Measurements from ENCODE around the gene ZBTB7C. TPM values are rescaled to one million over a fixed set of nuclear protein-coding genes. Genes with fewer than 3 reads are reported as not detected.

Gene ZBTB7C
- polyA plus RNA-seq, 1 donor, result 1.7 TPM

GRCh38 chr18:48317781-48318381 is 91.3 kb downstream of the ZBTB7C start:
- no CpG with 5 or more reads among the region's 5 CpGs for WGBS (ENCODE audit: insufficient coverage, low lambda C conversion rate)
- no peaks in the 10 kb centered on the region for H3K9me3 ChIP-seq (ENCODE audit: control insufficient read depth, low read depth, low read length)
- no peaks in the 10 kb centered on the region for H3K4me1 ChIP-seq (ENCODE audit: control insufficient read depth, insufficient read depth, low read length)
- no peak overlapping the region for H3K4me3 ChIP-seq (ENCODE audit: low read length)
- no peak overlapping the region for H3K27ac ChIP-seq (ENCODE audit: low read length)
- DNase-seq, result no peak
- no peaks in the 10 kb centered on the region for H3K36me3 ChIP-seq (ENCODE audit: control insufficient read depth, insufficient read depth, low read length)
- H3K27me3 ChIP-seq (ENCODE audit: control insufficient read depth, insufficient read depth, low read length), result peaks cover 3% of the 10 kb centered on the region

DNA sequence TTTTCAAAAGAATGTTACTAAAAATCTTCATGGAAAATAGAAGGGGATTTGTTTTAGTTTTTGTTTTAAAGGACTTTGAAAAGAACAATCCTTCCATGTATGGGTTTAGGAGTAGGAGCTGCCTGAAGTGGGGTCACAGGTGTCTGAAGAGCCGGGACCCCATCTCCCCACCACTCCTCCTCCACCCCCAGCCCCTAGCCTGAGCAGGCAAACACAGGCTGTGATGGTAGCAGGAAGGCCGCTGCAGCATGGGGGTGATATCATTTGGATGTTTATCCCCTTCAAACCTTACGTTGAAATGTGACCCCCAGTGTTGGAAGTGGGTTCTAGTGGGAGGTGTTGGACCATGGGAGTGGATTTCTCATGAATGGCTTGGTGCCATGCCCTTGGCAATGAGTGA is 93.0 kb downstream of the ZBTB7C start:
- WGBS (ENCODE audit: insufficient coverage, low lambda C conversion rate), result no CpG with 5 or more reads among the region's 3 CpGs
- Histone ChIP-seq H3K4me3 (ENCODE audit: low read length) (no peak overlapping the region), H3K27ac (ENCODE audit: low read length) (no peak overlapping the region), H3K4me1 (ENCODE audit: control insufficient read depth, insufficient read depth, low read length) (no peaks in the 10 kb centered on the region), H3K36me3 (ENCODE audit: control insufficient read depth, insufficient read depth, low read length) (no peaks in the 10 kb centered on the region), H3K9me3 (ENCODE audit: control insufficient read depth, low read depth, low read length) (no peaks in the 10 kb centered on the region), H3K27me3 (ENCODE audit: control insufficient read depth, insufficient read depth, low read length) (peaks cover 3% of the 10 kb centered on the region)
- no peak for DNase-seq

- no peaks in the 10 kb centered on the region for H3K36me3 ChIP-seq (ENCODE audit: control insufficient read depth, insufficient read depth, low read length)
- no peak overlapping the region for H3K27ac ChIP-seq (ENCODE audit: low read length)
- WGBS (ENCODE audit: insufficient coverage, low lambda C conversion rate), result no CpG with 5 or more reads among the region's 6 CpGs
- no peak overlapping the region for H3K4me3 ChIP-seq (ENCODE audit: low read length)
- no peaks in the 10 kb centered on the region for H3K9me3 ChIP-seq (ENCODE audit: control insufficient read depth, low read depth, low read length)
- H3K27me3 ChIP-seq (ENCODE audit: control insufficient read depth, insufficient read depth, low read length), result peaks cover 3% of the 10 kb centered on the region
- no peak for DNase-seq
- H3K4me1 ChIP-seq (ENCODE audit: control insufficient read depth, insufficient read depth, low read length), result no peaks in the 10 kb centered on the region
Observed at GRCh38 chr18:48314690-48315089, 94.5 kb downstream of the ZBTB7C start.

GRCh38 chr18:48313792-48314191 is 95.4 kb downstream of the ZBTB7C start:
- Histone ChIP-seq H3K36me3 (ENCODE audit: control insufficient read depth, insufficient read depth, low read length) (no peaks in the 10 kb centered on the region), H3K4me1 (ENCODE audit: control insufficient read depth, insufficient read depth, low read length) (no peaks in the 10 kb centered on the region), H3K9me3 (ENCODE audit: control insufficient read depth, low read depth, low read length) (no peaks in the 10 kb centered on the region), H3K4me3 (ENCODE audit: low read length) (no peak overlapping the region), H3K27ac (ENCODE audit: low read length) (no peak overlapping the region), H3K27me3 (ENCODE audit: control insufficient read depth, insufficient read depth, low read length) (peaks cover 3% of the 10 kb centered on the region)
- DNase-seq, result no peak
- 90% methylated on average over 2 of the region's 6 CpGs for WGBS (ENCODE audit: insufficient coverage, low lambda C conversion rate)

GRCh38 chr18:48312066-48312465 is 97.1 kb downstream of the ZBTB7C start:
- Histone ChIP-seq H3K4me3 (ENCODE audit: low read length) (no peak overlapping the region), H3K9me3 (ENCODE audit: control insufficient read depth, low read depth, low read length) (no peaks in the 10 kb centered on the region), H3K36me3 (ENCODE audit: control insufficient read depth, insufficient read depth, low read length) (no peaks in the 10 kb centered on the region), H3K27me3 (ENCODE audit: control insufficient read depth, insufficient read depth, low read length) (peaks cover 3% of the 10 kb centered on the region), H3K4me1 (ENCODE audit: control insufficient read depth, insufficient read depth, low read length) (no peaks in the 10 kb centered on the region), H3K27ac (ENCODE audit: low read length) (no peak overlapping the region)
- no peak for DNase-seq
- no CpG with 5 or more reads among the region's 5 CpGs for WGBS (ENCODE audit: insufficient coverage, low lambda C conversion rate)

DNA sequence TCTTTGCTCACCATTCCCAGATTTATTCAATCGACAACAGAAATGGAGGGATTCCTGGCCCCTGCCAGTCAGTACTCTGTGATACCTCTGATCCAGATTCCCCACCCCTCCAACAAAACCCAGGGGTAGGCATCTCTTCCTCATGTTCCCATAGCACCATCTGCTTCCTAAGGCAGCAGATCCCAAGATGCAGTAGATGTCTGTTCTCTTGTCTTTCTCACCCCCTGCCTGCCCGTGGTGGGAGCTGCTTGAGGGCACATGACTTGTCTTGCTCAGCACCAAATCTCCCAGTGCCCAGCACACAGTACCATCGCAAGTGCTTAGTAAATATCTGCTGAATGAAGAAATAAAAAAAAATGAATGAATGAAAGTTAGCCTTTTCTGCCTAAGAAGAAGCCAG is 98.2 kb downstream of the ZBTB7C start:
- Histone ChIP-seq H3K9me3 (ENCODE audit: control insufficient read depth, low read depth, low read length) (no peaks in the 10 kb centered on the region), H3K4me1 (ENCODE audit: control insufficient read depth, insufficient read depth, low read length) (no peaks in the 10 kb centered on the region), H3K4me3 (ENCODE audit: low read length) (no peak overlapping the region), H3K36me3 (ENCODE audit: control insufficient read depth, insufficient read depth, low read length) (no peaks in the 10 kb centered on the region), H3K27ac (ENCODE audit: low read length) (no peak overlapping the region), H3K27me3 (ENCODE audit: control insufficient read depth, insufficient read depth, low read length) (peaks cover 3% of the 10 kb centered on the region)
- no CpG with 5 or more reads among the region's 3 CpGs for WGBS (ENCODE audit: insufficient coverage, low lambda C conversion rate)
- no peak for DNase-seq

DNA sequence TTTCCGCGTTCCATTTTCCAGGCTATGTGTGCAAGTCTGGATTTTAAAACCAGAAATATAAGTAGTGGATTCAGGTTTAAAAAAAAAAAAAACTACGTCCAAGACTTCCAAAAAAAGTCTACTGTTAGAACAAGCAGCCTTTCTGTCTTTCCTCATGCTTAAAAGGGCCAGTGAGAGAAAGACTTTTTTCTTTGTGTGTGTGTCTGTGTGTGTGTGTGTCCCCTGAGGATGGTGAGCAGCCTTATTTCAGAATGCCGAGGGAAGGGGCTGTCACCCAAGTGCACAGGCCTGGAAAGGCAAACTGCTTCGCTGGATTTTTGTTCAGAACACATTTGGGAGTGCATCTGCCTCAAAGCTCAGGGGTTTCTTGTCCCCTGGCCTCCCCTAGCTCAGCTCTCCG is 98.8 kb downstream of the ZBTB7C start:
- Histone ChIP-seq H3K36me3 (ENCODE audit: control insufficient read depth, insufficient read depth, low read length) (no peaks in the 10 kb centered on the region), H3K9me3 (ENCODE audit: control insufficient read depth, low read depth, low read length) (no peaks in the 10 kb centered on the region), H3K27ac (ENCODE audit: low read length) (no peak overlapping the region), H3K4me1 (ENCODE audit: control insufficient read depth, insufficient read depth, low read length) (no peaks in the 10 kb centered on the region), H3K27me3 (ENCODE audit: control insufficient read depth, insufficient read depth, low read length) (peaks cover 2% of the 10 kb centered on the region), H3K4me3 (ENCODE audit: low read length) (no peak overlapping the region)
- no peak for DNase-seq
- 100% methylated on average over 2 of the region's 6 CpGs for WGBS (ENCODE audit: insufficient coverage, low lambda C conversion rate)

- no peaks in the 10 kb centered on the region for H3K36me3 ChIP-seq (ENCODE audit: control insufficient read depth, insufficient read depth, low read length)
- H3K27me3 ChIP-seq (ENCODE audit: control insufficient read depth, insufficient read depth, low read length), result no peaks in the 10 kb centered on the region
- H3K27ac ChIP-seq (ENCODE audit: low read length), result no peak overlapping the region
- H3K9me3 ChIP-seq (ENCODE audit: control insufficient read depth, low read depth, low read length), result no peaks in the 10 kb centered on the region
- no peak for DNase-seq
- no peaks in the 10 kb centered on the region for H3K4me1 ChIP-seq (ENCODE audit: control insufficient read depth, insufficient read depth, low read length)
- WGBS (ENCODE audit: insufficient coverage, low lambda C conversion rate), result 100% methylated on average over 1 of the region's 7 CpGs
- H3K4me3 ChIP-seq (ENCODE audit: low read length), result no peak overlapping the region
Observed at GRCh38 chr18:48308755-48309575, 100.2 kb downstream of the ZBTB7C start.

GRCh38 chr18:48308027-48308635 is 101.1 kb downstream of the ZBTB7C start:
- H3K27ac ChIP-seq (ENCODE audit: low read length), result no peak overlapping the region

DNA sequence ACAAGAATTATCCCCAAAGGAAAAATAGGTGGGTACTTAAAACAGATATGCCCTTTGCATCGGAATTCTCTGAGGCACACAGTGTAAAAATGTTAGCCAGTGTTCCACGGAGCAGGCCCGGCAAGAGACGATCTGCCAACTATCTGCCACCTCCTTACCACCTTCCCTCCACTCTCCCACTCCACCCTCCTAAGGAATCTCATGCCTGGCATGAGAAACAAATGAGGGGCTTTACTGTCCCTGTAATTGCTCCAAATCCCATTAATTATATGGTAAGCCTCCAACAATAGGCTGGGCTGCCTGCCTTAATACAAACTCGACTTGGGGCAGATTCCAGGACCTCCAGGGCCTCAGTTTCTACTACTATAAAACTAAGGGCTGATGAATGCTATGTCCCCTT is 102.3 kb downstream of the ZBTB7C start:
- Histone ChIP-seq H3K27me3 (ENCODE audit: control insufficient read depth, insufficient read depth, low read length) (no peaks in the 10 kb centered on the region), H3K36me3 (ENCODE audit: control insufficient read depth, insufficient read depth, low read length) (no peaks in the 10 kb centered on the region), H3K4me1 (ENCODE audit: control insufficient read depth, insufficient read depth, low read length) (no peaks in the 10 kb centered on the region), H3K9me3 (ENCODE audit: control insufficient read depth, low read depth, low read length) (no peaks in the 10 kb centered on the region), H3K27ac (ENCODE audit: low read length) (no peak overlapping the region), H3K4me3 (ENCODE audit: low read length) (no peak overlapping the region)
- WGBS (ENCODE audit: insufficient coverage, low lambda C conversion rate), result 50% methylated on average over 2 of the region's 5 CpGs
- no peak for DNase-seq

More at GRCh38 chr18:48308027-48308635, 101.1 kb downstream of the ZBTB7C start:
- Histone ChIP-seq H3K36me3 (ENCODE audit: control insufficient read depth, insufficient read depth, low read length) (no peaks in the 10 kb centered on the region), H3K27me3 (ENCODE audit: control insufficient read depth, insufficient read depth, low read length) (no peaks in the 10 kb centered on the region), H3K9me3 (ENCODE audit: control insufficient read depth, low read depth, low read length) (no peaks in the 10 kb centered on the region), H3K4me1 (ENCODE audit: control insufficient read depth, insufficient read depth, low read length) (no peaks in the 10 kb centered on the region), H3K4me3 (ENCODE audit: low read length) (no peak overlapping the region)
- no CpG with 5 or more reads among the region's 3 CpGs for WGBS (ENCODE audit: insufficient coverage, low lambda C conversion rate)
- DNase-seq, result no peak

All from large intestine (tissue), 3 donors.